H9 (cell line): Measurements from ENCODE around the gene TIPIN. TPM values are rescaled to one million over a fixed set of nuclear protein-coding genes. Genes with fewer than 3 reads are reported as not detected.

ENCODE experiments used
- DNase-seq: peaks from one replicate; pipeline ENCODE4 v3.0.0-alpha.2; 2017
- H2AFZ ChIP-seq: one replicate; pipeline ENCODE4 v1.6.1; 2013; ENCODE audit warnings: mild to moderate bottlenecking, low read length, control low read depth, moderate library complexity
- H2AK5ac ChIP-seq: 2 replicates; pipeline ENCODE4 v1.6.1; 2013; ENCODE audit warnings: low read length, control low read depth, mixed read lengths; ENCODE audit not compliant: insufficient read length
- H2BK120ac ChIP-seq: one replicate; pipeline ENCODE4 v1.6.1; 2013; ENCODE audit warnings: low read depth, mild to moderate bottlenecking, low read length, control low read depth, inconsistent platforms; ENCODE audit not compliant: poor library complexity, severe bottlenecking
- H2BK12ac ChIP-seq: 2 replicates; pipeline ENCODE4 v1.6.1; 2013; ENCODE audit warnings: low read length, control low read depth, mixed read lengths, low read depth; ENCODE audit not compliant: insufficient read length
- H2BK15ac ChIP-seq: 2 replicates; pipeline ENCODE4 v1.6.1; 2013; ENCODE audit warnings: low read depth, low read length, control low read depth
- H2BK20ac ChIP-seq: one replicate; pipeline ENCODE4 v1.6.1; 2013; ENCODE audit warnings: low read depth, mild to moderate bottlenecking, low read length, control low read depth, inconsistent platforms; ENCODE audit not compliant: poor library complexity, severe bottlenecking
- H2BK5ac ChIP-seq: 2 replicates; pipeline ENCODE4 v1.6.1; 2013; ENCODE audit warnings: low read length, control low read depth, mixed read lengths; ENCODE audit not compliant: insufficient read length
- H3K14ac ChIP-seq: 2 replicates; pipeline ENCODE4 v1.6.1; 2013; ENCODE audit warnings: low read length, control low read depth; ENCODE audit not compliant: insufficient read depth
- H3K18ac ChIP-seq: 2 replicates; pipeline ENCODE4 v1.6.1; 2013; ENCODE audit warnings: low read depth, mild to moderate bottlenecking, mixed read lengths, low read length, control low read depth; ENCODE audit not compliant: insufficient read length
- H3K23ac ChIP-seq: 2 replicates; pipeline ENCODE4 v1.6.1; 2013; ENCODE audit warnings: low read length, control low read depth, mixed read lengths, low read depth; ENCODE audit not compliant: insufficient read length
- H3K23me2 ChIP-seq: 2 replicates; pipeline ENCODE4 v1.6.1; 2013; ENCODE audit warnings: low read depth, mild to moderate bottlenecking, mixed read lengths, low read length, control low read depth; ENCODE audit not compliant: insufficient read length, poor library complexity, severe bottlenecking
- H3K27ac ChIP-seq: 2 replicates; pipeline ENCODE4 v1.5.1; 2013; ENCODE audit warnings: low read length, control low read depth, mixed read lengths, low read depth; ENCODE audit not compliant: insufficient read length
- H3K27me3 ChIP-seq: 2 replicates; pipeline ENCODE4 v1.6.1; 2013; ENCODE audit warnings: low read length, control low read depth, inconsistent platforms; ENCODE audit not compliant: insufficient read depth
- H3K4ac ChIP-seq: 2 replicates; pipeline ENCODE4 v1.6.1; 2013; ENCODE audit warnings: low read depth, mild to moderate bottlenecking, control low read depth, inconsistent platforms, low read length, moderate library complexity
- H3K4me1 ChIP-seq: 2 replicates; pipeline ENCODE4 v1.6.1; 2013; ENCODE audit warnings: low read length, control low read depth, inconsistent platforms; ENCODE audit not compliant: insufficient read depth
- H3K4me2 ChIP-seq: 2 replicates; pipeline ENCODE4 v1.6.1; 2013; ENCODE audit warnings: low read length, control low read depth, mixed read lengths; ENCODE audit not compliant: insufficient read length, insufficient read depth
- H3K56ac ChIP-seq: 2 replicates; pipeline ENCODE4 v1.6.1; 2013; ENCODE audit warnings: low read depth, mild to moderate bottlenecking, mixed read lengths, low read length, control low read depth; ENCODE audit not compliant: insufficient read length
- H3K79me1 ChIP-seq: 2 replicates; pipeline ENCODE4 v1.6.1; 2013; ENCODE audit warnings: low read depth, mild to moderate bottlenecking, moderate library complexity, low read length, control low read depth, inconsistent platforms; ENCODE audit not compliant: insufficient read depth, poor library complexity, severe bottlenecking
- H3K79me2 ChIP-seq: 2 replicates; pipeline ENCODE4 v1.6.1; 2013; ENCODE audit warnings: low read length, control low read depth, inconsistent platforms; ENCODE audit not compliant: insufficient read depth
- H3K9ac ChIP-seq: 2 replicates; pipeline ENCODE4 v1.6.1; 2013; ENCODE audit warnings: low read length, control low read depth, mixed read lengths; ENCODE audit not compliant: insufficient read length; ENCODE audit errors: extremely low read depth
- H3K9me3 ChIP-seq: one replicate; pipeline ENCODE4 v1.6.1; 2013; ENCODE audit warnings: low read depth, low read length, inconsistent platforms; ENCODE audit not compliant: control insufficient read depth
- H3T11ph ChIP-seq: one replicate; pipeline ENCODE4 v1.6.1; 2013; ENCODE audit warnings: mild to moderate bottlenecking, low read length, control low read depth, inconsistent platforms
- H4K20me1 ChIP-seq: one replicate; pipeline ENCODE4 v1.6.1; 2013; ENCODE audit not compliant: control insufficient read depth, insufficient read length, insufficient read depth
- H4K5ac ChIP-seq: 2 replicates; pipeline ENCODE4 v1.6.1; 2013; ENCODE audit warnings: low read depth, mild to moderate bottlenecking, mixed read lengths, low read length, control low read depth; ENCODE audit not compliant: insufficient read length
- H4K8ac ChIP-seq: replicated peaks from 2 replicates; pipeline ENCODE4 v1.6.1; 2013; ENCODE audit warnings: low read length, control low read depth, mixed read lengths, low read depth; ENCODE audit not compliant: insufficient read length
- H4K91ac ChIP-seq: 2 replicates; pipeline ENCODE4 v1.6.1; 2013; ENCODE audit warnings: low read depth, mild to moderate bottlenecking, moderate library complexity, mixed read lengths, low read length, control low read depth; ENCODE audit not compliant: insufficient read length
- H3K27ac Mint-ChIP-seq, 3 experiments: 2 replicates in 2 of 3; 3 replicates in 1 of 3; pipeline ENCODE4 v1.8.0; 2020 to 2021; ENCODE audit warnings: mixed read lengths in 3 of 3, mild to moderate bottlenecking in 1 of 3, moderate library complexity in 1 of 3
- H3K27me3 Mint-ChIP-seq: 2 replicates; pipeline ENCODE4 v1.8.0; 2021; ENCODE audit warnings: low read depth, mild to moderate bottlenecking, moderate library complexity, mixed read lengths
- H3K36me3 Mint-ChIP-seq, 3 experiments: 2 replicates in 2 of 3; 3 replicates in 1 of 3; pipeline ENCODE4 v1.8.0; 2020 to 2021; ENCODE audit warnings: low read depth in 3 of 3, mixed read lengths in 3 of 3; ENCODE audit not compliant: insufficient read depth in 1 of 3
- H3K4me1 Mint-ChIP-seq, 2 experiments: 2 replicates each; pipeline ENCODE4 v1.8.0; 2020; ENCODE audit warnings: mixed read lengths in 2 of 2
- H3K4me3 Mint-ChIP-seq, 2 experiments: 2 replicates in 1 of 2; 3 replicates in 1 of 2; pipeline ENCODE4 v1.8.0; 2020 to 2021; ENCODE audit warnings: mild to moderate bottlenecking in 2 of 2, mixed read lengths in 2 of 2, moderate library complexity in 1 of 2
- H3K9me3 Mint-ChIP-seq, 2 experiments: 2 replicates in 1 of 2; 3 replicates in 1 of 2; pipeline ENCODE4 v1.8.0; 2020; ENCODE audit warnings: mild to moderate bottlenecking in 2 of 2, mixed read lengths in 2 of 2, moderate library complexity in 1 of 2
- CTCF ChIP-seq: fragments of 200-600 bp; sonication (generic); conservative IDR thresholded peaks from 3 replicates; pipeline ENCODE4 v1.8.0; 2021; ENCODE audit warnings: antibody characterized with exemption, mild to moderate bottlenecking
- WGBS: extraction: QIAGEN DNeasy Blood & Tissue Kit; methylation state at CpG from one replicate; pipeline ENCODE4 v1.1.7; 2013; ENCODE audit warnings: missing lambda C conversion rate, low lambda C conversion rate, mixed read lengths; ENCODE audit not compliant: insufficient read length; ENCODE audit errors: extremely low coverage; 5-methylcytosine and 5-hydroxymethylcytosine counted together
- total RNA-seq: library from RNA; stranded (reverse); gene quantifications from 2 replicates; pipeline ENCODE4 v1.2.1, GENCODE V29; 2021

The TIPIN gene
- total RNA-seq, 1 experiment from 2014 or later: 26.9 TPM

- Mint-ChIP-seq H3K27me3 (no peaks in the 10 kb centered on the region), H3K4me3 (peak overlapping the region; percentile 77 to 90), H3K27ac (peak overlapping the region in 2 of 3 experiments; percentile 75 to 90; a peak in 5 of 7 replicates), H3K36me3 (peaks cover 3 to 21% (median 14%) of the 10 kb centered on the region in 3 experiments; a peak in 6 of 7 replicates), H3K4me1 (peaks cover 30 to 42% of the 10 kb centered on the region in 2 experiments), H3K9me3 (no peaks in the 10 kb centered on the region)
- no peak overlapping the region for H2BK15ac ChIP-seq
- H3K79me1 ChIP-seq: no peaks in the 10 kb centered on the region
- no peaks in the 10 kb centered on the region for H3K79me2 ChIP-seq
- H2AFZ ChIP-seq: peak overlapping the region; percentile 34
- H3K27me3 ChIP-seq: no peaks in the 10 kb centered on the region
- peak overlapping the region; percentile 59 for H3K14ac ChIP-seq
- H3K23ac ChIP-seq: no peak overlapping the region
- no peaks in the 10 kb centered on the region for H4K20me1 ChIP-seq
- H3K4ac ChIP-seq: no peak overlapping the region
- no peak overlapping the region for H4K8ac ChIP-seq
- H2BK5ac ChIP-seq: no peak overlapping the region
- peak overlapping the region; percentile 39 for H3K18ac ChIP-seq
- H3K9ac ChIP-seq: peak overlapping the region; percentile 12
- no peak overlapping the region for H2BK120ac ChIP-seq
- no peaks in the 10 kb centered on the region for H3K9me3 ChIP-seq
- H4K91ac ChIP-seq: no peak overlapping the region
- peak overlapping the region; percentile 87 for H3K4me2 ChIP-seq
- H3K23me2 ChIP-seq: peaks cover 7% of the 10 kb centered on the region
- H3K4me1 ChIP-seq: peaks cover 7% of the 10 kb centered on the region; the same call in 1 of the 2 replicates
- H2AK5ac ChIP-seq: no peak overlapping the region
- DNase-seq: peak; percentile 54
- no peak overlapping the region for H3T11ph ChIP-seq
- no peak overlapping the region for H4K5ac ChIP-seq
- H2BK20ac ChIP-seq: no peak overlapping the region
- no peak for TF ChIP-seq CTCF
- no peak overlapping the region for H2BK12ac ChIP-seq
- WGBS: no CpG with 5 or more reads among the region's 16 CpGs
- peak overlapping the region; percentile 20 for H3K27ac ChIP-seq
- H3K56ac ChIP-seq: no peak overlapping the region
Observed at GRCh38 chr15:66294157-66294931, 62.1 kb downstream of the TIPIN start.
